Measurements from ENCODE around the gene SIPA1L3.

- TF ChIP-seq CTCF (IDR thresholded peaks at IDR 0.05; ENCODE audit: low read depth, low read length), result no peak
- no peak for TF ChIP-seq EZH2phosphoT487 (IDR thresholded peaks at IDR 0.05; ENCODE audit: low read depth)
These were observed 186.6 kb downstream of the SIPA1L3 start for GRCh38 chr19:38093587-38093986.

Measured in OCI-LY3 (cell line).